GM23338 (cell line): ENCODE measurements around the gene ADCYAP1. TPM values are rescaled to one million over a fixed set of nuclear protein-coding genes. Genes with fewer than 3 reads are reported as not detected.

Experiments used
- ATAC-seq: fragments of 200-7000 bp; cut with Tn5 transposase; 3 replicates; pipeline ENCODE4 v1.9.1; 2020
- DNase-seq: peaks from one replicate; pipeline ENCODE4 v3.0.0-alpha.2; 2015; ENCODE audit warnings: low spot score
- H2AFZ ChIP-seq: fragments of 200-600 bp; sonication (generic); 2 replicates; pipeline ENCODE4 v1.8.0; 2016; ENCODE audit warnings: antibody characterized with exemption, mild to moderate bottlenecking, moderate library complexity
- H3F3A ChIP-seq: fragments of 200-600 bp; sonication (generic); replicated peaks from 2 replicates; pipeline ENCODE4 v1.8.0; 2017; ENCODE audit warnings: antibody characterized with exemption, mixed run types, low read depth
- H3K27ac ChIP-seq: fragments of 200-600 bp; sonication (generic); 2 replicates; pipeline ENCODE4 v1.6.1; 2016; ENCODE audit warnings: low read depth
- H3K27me3 ChIP-seq: fragments of 200-600 bp; sonication (generic); 2 replicates; pipeline ENCODE4 v1.8.0; 2016; ENCODE audit warnings: mild to moderate bottlenecking, mixed run types, moderate library complexity; ENCODE audit not compliant: insufficient read depth
- H3K36me3 ChIP-seq: fragments of 200-600 bp; sonication (generic); 2 replicates; pipeline ENCODE4 v1.8.0; 2016; ENCODE audit warnings: mild to moderate bottlenecking; ENCODE audit not compliant: insufficient read depth
- H3K4me1 ChIP-seq: fragments of 200-600 bp; sonication (generic); 2 replicates; pipeline ENCODE4 v1.8.0; 2016; ENCODE audit warnings: mild to moderate bottlenecking, moderate library complexity; ENCODE audit not compliant: insufficient read depth
- H3K4me2 ChIP-seq: fragments of 200-600 bp; sonication (generic); 2 replicates; pipeline ENCODE4 v1.7.1; 2017; ENCODE audit warnings: mixed run types
- H3K4me3 ChIP-seq: fragments of 200-600 bp; sonication (generic); 2 replicates; pipeline ENCODE4 v1.6.1; 2016; ENCODE audit warnings: mixed run types
- H3K79me2 ChIP-seq: fragments of 200-600 bp; sonication (generic); replicated peaks from 2 replicates; pipeline ENCODE4 v1.8.0; 2017; ENCODE audit warnings: mild to moderate bottlenecking; ENCODE audit not compliant: insufficient read depth
- H3K9me2 ChIP-seq: fragments of 200-600 bp; sonication (generic); 2 replicates; pipeline ENCODE4 v1.8.0; 2017; ENCODE audit not compliant: insufficient read depth
- H4K20me1 ChIP-seq: fragments of 200-600 bp; sonication (generic); replicated peaks from 2 replicates; pipeline ENCODE4 v1.8.0; 2017; ENCODE audit warnings: mild to moderate bottlenecking; ENCODE audit not compliant: insufficient read depth
- H3K27ac Mint-ChIP-seq: 2 replicates; pipeline ENCODE4 v1.8.0; 2020; ENCODE audit warnings: inconsistent platforms, mild to moderate bottlenecking, moderate library complexity, mixed read lengths
- H3K27me3 Mint-ChIP-seq: 3 replicates; pipeline ENCODE4 v1.8.0; 2022; ENCODE audit warnings: low read depth, mild to moderate bottlenecking, moderate library complexity, mixed read lengths, inconsistent platforms; ENCODE audit not compliant: insufficient read depth, poor library complexity
- H3K36me3 Mint-ChIP-seq: 3 replicates; pipeline ENCODE4 v1.8.0; 2021; ENCODE audit warnings: low read depth, mild to moderate bottlenecking, inconsistent platforms, moderate library complexity, mixed read lengths
- H3K4me1 Mint-ChIP-seq: 3 replicates; pipeline ENCODE4 v1.8.0; 2020; ENCODE audit warnings: mild to moderate bottlenecking, inconsistent platforms, mixed read lengths
- H3K4me3 Mint-ChIP-seq: 3 replicates; pipeline ENCODE4 v1.8.0; 2021; ENCODE audit warnings: moderate library complexity, mild to moderate bottlenecking, inconsistent platforms, mixed read lengths
- H3K9me3 Mint-ChIP-seq: 3 replicates; pipeline ENCODE4 v1.8.0; 2020; ENCODE audit warnings: moderate library complexity, mild to moderate bottlenecking, inconsistent platforms, mixed read lengths
- JUNB ChIP-seq: IDR thresholded peaks from one replicate; pipeline ENCODE4 v1.6.1; 2016; ENCODE audit warnings: antibody characterized with exemption; ENCODE audit not compliant: unreplicated experiment
- REST ChIP-seq: IDR thresholded peaks from one replicate; pipeline ENCODE4 v1.6.1; 2018; ENCODE audit warnings: antibody characterized with exemption; ENCODE audit not compliant: unreplicated experiment
- ZNF462 ChIP-seq: fragments of 250-450 bp; sonication (Bioruptor Pico); IDR thresholded peaks from 2 replicates; pipeline ENCODE4 v1.5.0; 2020; ENCODE audit warnings: mild to moderate bottlenecking, moderate library complexity
- polyA plus RNA-seq: library from polyadenylated mRNA; unstranded; fragments of >200 nt; fragmentation: Nextera tagmentation; extraction: Ambion mirVana; gene quantifications from 2 replicates; pipeline ENCODE4 v1.2.1, GENCODE V29; 2016
- total RNA-seq: library from RNA; depleted of rRNA; stranded (reverse); fragments of >200 nt; shearing (Covaris generic); gene quantifications from 2 replicates; pipeline ENCODE4 v1.2.3, GENCODE V29; 2014

ADCYAP1 gene
- total and polyA plus RNA-seq, 2 experiments from 2014 or later, result not detected

GRCh38 chr18:877238-877637 is 27.4 kb upstream of the ADCYAP1 start:
- no peak overlapping the region for H3K27ac Mint-ChIP-seq
- 0 out of 2 replicates have a peak, but pooled peaks cover 3% of the 10 kb centered on the region for H3K9me2 ChIP-seq
- no peaks in the 10 kb centered on the region for H3F3A ChIP-seq
- H3K4me1 ChIP-seq, result no peaks in the 10 kb centered on the region
- no peaks in the 10 kb centered on the region for H3K36me3 ChIP-seq
- no peaks in the 10 kb centered on the region for H3K36me3 Mint-ChIP-seq
- no peak for DNase-seq
- no peak overlapping the region for H3K4me3 ChIP-seq
- no peak overlapping the region for H3K4me2 ChIP-seq
- no peak overlapping the region for H2AFZ ChIP-seq
- H3K4me1 Mint-ChIP-seq, result no peaks in the 10 kb centered on the region
- no peak overlapping the region for H3K27ac ChIP-seq
- no peak for ATAC-seq
- no peaks in the 10 kb centered on the region; the same call in 2 of the 3 replicates for H3K9me3 Mint-ChIP-seq
- H4K20me1 ChIP-seq, result no peaks in the 10 kb centered on the region
- H3K79me2 ChIP-seq, result no peaks in the 10 kb centered on the region
- H3K27me3 ChIP-seq, result no peaks in the 10 kb centered on the region
- no peaks in the 10 kb centered on the region for H3K27me3 Mint-ChIP-seq
- TF ChIP-seq ZNF462 (CRISPR knock-in tag), result no peak
- no peak overlapping the region for H3K4me3 Mint-ChIP-seq

GRCh38 chr18:886076-886475 is 18.6 kb upstream of the ADCYAP1 start:
- Histone ChIP-seq H3F3A (no peaks in the 10 kb centered on the region), H4K20me1 (no peaks in the 10 kb centered on the region; the same call in 1 of the 2 replicates), H3K79me2 (no peaks in the 10 kb centered on the region), H2AFZ (no peak overlapping the region), H3K4me3 (no peak overlapping the region), H3K4me2 (no peak overlapping the region), H3K4me1 (no peaks in the 10 kb centered on the region), H3K9me2 (peaks cover 12% of the 10 kb centered on the region), H3K27me3 (no peaks in the 10 kb centered on the region), H3K36me3 (no peaks in the 10 kb centered on the region), H3K27ac (no peak overlapping the region)
- no peaks in the 10 kb centered on the region for H3K9me3 Mint-ChIP-seq
- no peaks in the 10 kb centered on the region for H3K4me1 Mint-ChIP-seq
- H3K27me3 Mint-ChIP-seq, result no peaks in the 10 kb centered on the region
- ATAC-seq, result no peak
- no peaks in the 10 kb centered on the region for H3K36me3 Mint-ChIP-seq
- no peak overlapping the region for H3K4me3 Mint-ChIP-seq
- DNase-seq, result no peak
- H3K27ac Mint-ChIP-seq, result no peak overlapping the region
- TF ChIP-seq JUNB (no peak), REST (no peak)
